ENCODE measurements around the gene SLC25A2. TPM values are rescaled to one million over a fixed set of nuclear protein-coding genes. Genes with fewer than 3 reads are reported as not detected.

The SLC25A2 gene
- total RNA-seq, 4 donors from 2014 or later: 0.42 to 4.8 TPM; not detected in 2

- H3K36me3 ChIP-seq: peaks cover 0 to 94% (median 0%) of the 10 kb centered on the region in 3 donors
- 67 to 77% methylated on average over 5 of the region's 5 CpGs for WGBS, 2 donors
- H3K9me3 ChIP-seq: peaks cover 11 to 100% (median 77%) of the 10 kb centered on the region in 4 donors
- H3K4me1 ChIP-seq: no peaks in the 10 kb centered on the region
- no peak overlapping the region for H3K4me3 ChIP-seq
- no peak overlapping the region for H3K27ac ChIP-seq
- TF ChIP-seq EP300 (IDR thresholded peaks at IDR 0.05) (no peak), CTCF (IDR thresholded peaks at IDR 0.05) (no peak)
- no peaks in the 10 kb centered on the region for H3K27me3 ChIP-seq
- no peak for DNase-seq (ENCODE audit: low spot score in 2 of 2)
These were observed 43.2 kb downstream of the SLC25A2 start for GRCh38 chr5:141260458-141261237.

- H3K4me3 ChIP-seq: no peak overlapping the region
- H3K36me3 ChIP-seq: peaks cover 0 to 92% (median 0%) of the 10 kb centered on the region in 3 donors
- no peak for DNase-seq (ENCODE audit: low spot score in 2 of 2)
- peaks cover 4 to 100% (median 74%) of the 10 kb centered on the region in 4 donors for H3K9me3 ChIP-seq
- no peaks in the 10 kb centered on the region for H3K4me1 ChIP-seq
- no peak overlapping the region for H3K27ac ChIP-seq
- no peaks in the 10 kb centered on the region for H3K27me3 ChIP-seq
- TF ChIP-seq EP300 (IDR thresholded peaks at IDR 0.05) (no peak), POLR2A (IDR thresholded peaks at IDR 0.05) (no peak), CTCF (IDR thresholded peaks at IDR 0.05) (no peak)
These were observed 44.9 kb downstream of the SLC25A2 start for GRCh38 chr5:141258948-141259347.

- no peaks in the 10 kb centered on the region for H3K27me3 ChIP-seq
These were observed 45.4 kb downstream of the SLC25A2 start for GRCh38 chr5:141258464-141258863.

More at GRCh38 chr5:141258464-141258863, 45.4 kb downstream of the SLC25A2 start:
- H3K4me3 ChIP-seq: no peak overlapping the region
- TF ChIP-seq EP300 (IDR thresholded peaks at IDR 0.05) (no peak), POLR2A (IDR thresholded peaks at IDR 0.05) (no peak), CTCF (IDR thresholded peaks at IDR 0.05) (no peak)
- no peak for DNase-seq (ENCODE audit: low spot score in 2 of 2)
- no peaks in the 10 kb centered on the region for H3K4me1 ChIP-seq
- peaks cover 0 to 92% (median 0%) of the 10 kb centered on the region in 3 donors for H3K36me3 ChIP-seq
- H3K27ac ChIP-seq: no peak overlapping the region
- H3K9me3 ChIP-seq: peaks cover 4 to 100% (median 72%) of the 10 kb centered on the region in 4 donors

Other genes with a start within 250 kb of the SLC25A2 start
- 1 to 10 TPM; 1.7 to 7.5 (median 4.6) TPM for gene PCDHB2, start 209.4 kb downstream of the SLC25A2 start, total RNA-seq
- gene PCDHB3, start 203.6 kb downstream of the SLC25A2 start, total RNA-seq: 1 to 10 TPM; 3.9 to 7.4 (median 4.9) TPM
- 10 to 100 TPM in 3 of 4 donors, 1 to 10 TPM in 1; 7.3 to 19.8 (median 14.8) TPM for gene PCDHB4, start 182.2 kb downstream of the SLC25A2 start, total RNA-seq
- 10 to 100 TPM in 2 of 4 donors, 1 to 10 TPM in 2; 5.9 to 15.5 (median 9.6) TPM for gene PCDHB5, start 168.8 kb downstream of the SLC25A2 start, total RNA-seq
- gene PCDHB6, start 154.0 kb downstream of the SLC25A2 start, total RNA-seq: 1 to 10 TPM; 1.8 to 3.7 (median 2.4) TPM
- 1 to 10 TPM; 4.4 to 7.1 (median 5.5) TPM for gene PCDHB7, start 131.4 kb downstream of the SLC25A2 start, total RNA-seq
- gene PCDHB8, start 126.3 kb downstream of the SLC25A2 start, total RNA-seq: 1 to 10 TPM; 1.0 to 4.2 (median 3.5) TPM
- 10 to 100 TPM in 3 of 4 donors, 1 to 10 TPM in 1; 9.2 to 17.7 (median 14.6) TPM for gene PCDHB16, start 121.7 kb downstream of the SLC25A2 start, total RNA-seq
- 1 to 10 TPM; 4.6 to 9.2 (median 7.4) TPM for gene PCDHB9, start 116.9 kb downstream of the SLC25A2 start, total RNA-seq
- 10 to 100 TPM in 1 of 4 donors, 1 to 10 TPM in 3; 4.8 to 10.4 (median 5.6) TPM for gene PCDHB10, start 111.7 kb downstream of the SLC25A2 start, total RNA-seq
- 1 to 10 TPM; 6.9 to 8.6 (median 7.6) TPM for gene PCDHB11, start 104.4 kb downstream of the SLC25A2 start, total RNA-seq
- 10 to 100 TPM in 3 of 4 donors, 1 to 10 TPM in 1; 5.7 to 12.6 (median 12.2) TPM for gene PCDHB12, start 95.3 kb downstream of the SLC25A2 start, total RNA-seq
- 1 to 10 TPM; 8.2 to 9.8 (median 9.2) TPM for gene PCDHB13, start 90.1 kb downstream of the SLC25A2 start, total RNA-seq
- 10 to 100 TPM in 2 of 4 donors, 1 to 10 TPM in 2; 6.6 to 13.0 (median 10.3) TPM for gene PCDHB14, start 80.7 kb downstream of the SLC25A2 start, total RNA-seq
- gene PCDHB15, start 58.7 kb downstream of the SLC25A2 start, total RNA-seq: 1 to 10 TPM; 5.4 to 7.6 (median 6.4) TPM
- gene TAF7, start 16.7 kb upstream of the SLC25A2 start, total RNA-seq: 10 to 100 TPM; 49.5 to 80.0 (median 59.5) TPM
- gene PCDHGA1, start 26.5 kb upstream of the SLC25A2 start, total RNA-seq: 1 to 10 TPM in 3 of 4 donors, under 1 TPM in 1; 0.90 to 2.5 (median 1.8) TPM
- 10 to 100 TPM in 3 of 4 donors, 1 to 10 TPM in 1; 9.6 to 20.4 (median 12.7) TPM for gene PCDHGA2, start 34.7 kb upstream of the SLC25A2 start, total RNA-seq
- gene PCDHGA3, start 39.8 kb upstream of the SLC25A2 start, total RNA-seq: 10 to 100 TPM in 1 of 4 donors, 1 to 10 TPM in 3; 6.5 to 10.5 (median 8.7) TPM
- 1 to 10 TPM; 4.3 to 8.4 (median 6.8) TPM for gene PCDHGB1, start 46.0 kb upstream of the SLC25A2 start, total RNA-seq
- 10 to 100 TPM in 2 of 4 donors, 1 to 10 TPM in 2; 5.1 to 13.5 (median 9.2) TPM for gene PCDHGA4, start 51.0 kb upstream of the SLC25A2 start, total RNA-seq
- gene PCDHGB2, start 55.9 kb upstream of the SLC25A2 start, total RNA-seq: 10 to 100 TPM in 2 of 4 donors, 1 to 10 TPM in 2; 9.2 to 14.0 (median 10.4) TPM
- gene PCDHGA5, start 60.1 kb upstream of the SLC25A2 start, total RNA-seq: 10 to 100 TPM in 3 of 4 donors, 1 to 10 TPM in 1; 8.2 to 13.2 (median 12.1) TPM
- 10 to 100 TPM in 2 of 4 donors, 1 to 10 TPM in 2; 7.8 to 12.4 (median 10.1) TPM for gene PCDHGB3, start 66.2 kb upstream of the SLC25A2 start, total RNA-seq
- 10 to 100 TPM in 2 of 4 donors, 1 to 10 TPM in 2; 7.4 to 12.3 (median 10.1) TPM for gene PCDHGA6, start 69.8 kb upstream of the SLC25A2 start, total RNA-seq
- 10 to 100 TPM in 1 of 4 donors, 1 to 10 TPM in 3; 7.6 to 12.2 (median 9.2) TPM for gene PCDHGA7, start 78.7 kb upstream of the SLC25A2 start, total RNA-seq
- 10 to 100 TPM in 3 of 4 donors, 1 to 10 TPM in 1; 9.3 to 12.3 (median 11.1) TPM for gene PCDHGB4, start 83.6 kb upstream of the SLC25A2 start, total RNA-seq
- gene PCDHGA8, start 88.6 kb upstream of the SLC25A2 start, total RNA-seq: 1 to 10 TPM; 5.5 to 9.3 (median 6.6) TPM
- 10 to 100 TPM in 3 of 4 donors, 1 to 10 TPM in 1; 9.9 to 22.4 (median 16.2) TPM for gene PCDHGB5, start 93.9 kb upstream of the SLC25A2 start, total RNA-seq
- gene PCDHGA9, start 98.7 kb upstream of the SLC25A2 start, total RNA-seq: 10 to 100 TPM in 3 of 4 donors, 1 to 10 TPM in 1; 8.4 to 13.8 (median 11.9) TPM
- 10 to 100 TPM in 3 of 4 donors, 1 to 10 TPM in 1; 9.2 to 16.8 (median 13.9) TPM for gene PCDHGB6, start 104.0 kb upstream of the SLC25A2 start, total RNA-seq
- gene PCDHGA10, start 108.9 kb upstream of the SLC25A2 start, total RNA-seq: 10 to 100 TPM in 2 of 4 donors, 1 to 10 TPM in 2; 7.6 to 15.0 (median 10.6) TPM
- gene PCDHGB7, start 113.6 kb upstream of the SLC25A2 start, total RNA-seq: 10 to 100 TPM; 14.6 to 19.2 (median 18.0) TPM
- gene PCDHGA11, start 117.0 kb upstream of the SLC25A2 start, total RNA-seq: 1 to 10 TPM; 8.3 to 9.3 (median 8.9) TPM
- 10 to 100 TPM in 2 of 4 donors, 1 to 10 TPM in 2; 7.9 to 19.8 (median 10.1) TPM for gene PCDHGA12, start 126.5 kb upstream of the SLC25A2 start, total RNA-seq
- 10 to 100 TPM; 40.4 to 77.7 (median 56.3) TPM for gene PCDHGC3, start 171.9 kb upstream of the SLC25A2 start, total RNA-seq
- gene PCDHGC4, start 181.0 kb upstream of the SLC25A2 start, total RNA-seq: 10 to 100 TPM in 1 of 4 donors, 1 to 10 TPM in 3; 3.3 to 11.7 (median 5.1) TPM
- gene PCDHGC5, start 185.0 kb upstream of the SLC25A2 start, total RNA-seq: 1 to 10 TPM; 3.1 to 5.9 (median 3.8) TPM